Ovary (tissue), 3 donors: Measurements from ENCODE around the gene ANKRD6.

Experiments used
- CTCF ChIP-seq, 3 donors: fragments of 450-650 bp in 2 of 3; fragments of 200-600 bp in 1 of 3; IDR thresholded peaks; one replicate each; pipeline versions ENCODE4 v1.5.1 to v1.8.0; 2016 to 2022; ENCODE audit warnings: antibody characterized with exemption in 3 of 3, mild to moderate bottlenecking in 1 of 3
- EP300 ChIP-seq: sonication (generic); formaldehyde crosslinking; IDR thresholded peaks from one replicate; pipeline ENCODE4 v1.6.1; 2017; ENCODE audit warnings: antibody characterized with exemption
- POLR2A ChIP-seq: fragments of 450-650 bp; IDR thresholded peaks from one replicate; pipeline ENCODE4 v1.6.1; 2017; ENCODE audit warnings: antibody characterized with exemption, mild to moderate bottlenecking, moderate library complexity
- donor health status: DM: no; HTN: no; CAD: no.

DNA sequence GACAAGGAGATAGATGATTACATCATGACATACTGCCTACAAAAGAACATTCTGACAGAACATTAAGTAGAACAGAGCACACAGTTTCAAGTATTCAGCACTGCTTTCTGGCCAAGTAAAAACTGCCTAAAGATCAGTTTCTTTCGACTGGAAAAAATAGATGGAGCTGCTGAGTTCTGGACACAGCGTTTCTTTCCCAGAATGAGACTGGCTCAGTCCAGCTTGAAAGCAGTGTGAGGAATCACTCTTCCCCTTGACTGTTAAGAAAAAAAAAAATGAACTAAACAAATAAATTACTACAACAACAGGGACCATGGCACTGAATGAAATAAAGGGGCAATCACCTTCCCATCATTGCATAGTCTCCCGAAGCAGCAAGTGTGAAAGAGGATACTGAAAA lies 210.0 kb downstream of the ANKRD6 start:
- TF ChIP-seq POLR2A, result no peak
- no peak for TF ChIP-seq CTCF (IDR thresholded peaks at IDR 0.05)
- no peak for TF ChIP-seq EP300
